Peyer's patch (tissue), 4 donors: ENCODE data around the gene FBXW2. TPM values are rescaled to one million over a fixed set of nuclear protein-coding genes. Genes with fewer than 3 reads are reported as not detected.

Experiments
- DNase-seq, 3 donors: peaks; one replicate each; pipeline ENCODE4 v3.0.0-alpha.2; 2017 to 2019
- H3K27ac ChIP-seq, 4 donors: fragments of 200-600 bp; sonication (generic); one replicate each; pipeline ENCODE4 v1.5.1; 2016 to 2019
- H3K27me3 ChIP-seq, 2 donors: fragments of 200-600 bp; sonication (generic); one replicate each; pipeline ENCODE4 v1.5.1; 2019
- H3K36me3 ChIP-seq, 3 donors: fragments of 200-600 bp; sonication (generic); one replicate each; pipeline ENCODE4 v1.5.1; 2016 to 2019
- H3K4me1 ChIP-seq, 4 donors: fragments of 200-600 bp; sonication (generic); one replicate each; pipeline ENCODE4 v1.5.1; 2016 to 2019
- H3K4me3 ChIP-seq, 4 donors: fragments of 200-600 bp; sonication (generic); 1 replicate in 3 of 4; 2 replicates in 1 of 4; pipeline ENCODE4 v1.5.1; 2016 to 2019; ENCODE audit warnings: mild to moderate bottlenecking in 1 of 4
- H3K9me3 ChIP-seq, 4 donors: fragments of 200-600 bp; sonication (generic); one replicate each; pipeline ENCODE4 v1.5.1; 2016 to 2019; ENCODE audit warnings: mild to moderate bottlenecking in 1 of 4
- POLR2A ChIP-seq, 2 donors: fragments of 450-650 bp; IDR thresholded peaks; one replicate each; pipeline ENCODE4 v1.5.1; 2017; ENCODE audit warnings: antibody characterized with exemption in 2 of 2, mild to moderate bottlenecking in 2 of 2, moderate library complexity in 2 of 2
- total RNA-seq, 4 donors: library from RNA; depleted of rRNA; stranded (reverse); fragments of >200 nt; gene quantifications; one replicate each; pipeline ENCODE4 v1.1.0, GENCODE V29; 2016
- TF ChIP-seq, protein P1 (sequence below), 6 experiments: fragments of 450-650 bp in 4 of 6; fragments of 200-600 bp in 2 of 6; sonication (generic) in 1 of 6; IDR thresholded peaks; one replicate each; pipeline ENCODE4 v1.5.1; 2017 to 2019; ENCODE audit warnings: antibody characterized with exemption in 6 of 6, mild to moderate bottlenecking in 3 of 6, moderate library complexity in 1 of 6

FBXW2 gene
- total RNA-seq, 4 donors from 2014 or later: 70.5 to 93.3 (median 82.8) TPM

DNA sequence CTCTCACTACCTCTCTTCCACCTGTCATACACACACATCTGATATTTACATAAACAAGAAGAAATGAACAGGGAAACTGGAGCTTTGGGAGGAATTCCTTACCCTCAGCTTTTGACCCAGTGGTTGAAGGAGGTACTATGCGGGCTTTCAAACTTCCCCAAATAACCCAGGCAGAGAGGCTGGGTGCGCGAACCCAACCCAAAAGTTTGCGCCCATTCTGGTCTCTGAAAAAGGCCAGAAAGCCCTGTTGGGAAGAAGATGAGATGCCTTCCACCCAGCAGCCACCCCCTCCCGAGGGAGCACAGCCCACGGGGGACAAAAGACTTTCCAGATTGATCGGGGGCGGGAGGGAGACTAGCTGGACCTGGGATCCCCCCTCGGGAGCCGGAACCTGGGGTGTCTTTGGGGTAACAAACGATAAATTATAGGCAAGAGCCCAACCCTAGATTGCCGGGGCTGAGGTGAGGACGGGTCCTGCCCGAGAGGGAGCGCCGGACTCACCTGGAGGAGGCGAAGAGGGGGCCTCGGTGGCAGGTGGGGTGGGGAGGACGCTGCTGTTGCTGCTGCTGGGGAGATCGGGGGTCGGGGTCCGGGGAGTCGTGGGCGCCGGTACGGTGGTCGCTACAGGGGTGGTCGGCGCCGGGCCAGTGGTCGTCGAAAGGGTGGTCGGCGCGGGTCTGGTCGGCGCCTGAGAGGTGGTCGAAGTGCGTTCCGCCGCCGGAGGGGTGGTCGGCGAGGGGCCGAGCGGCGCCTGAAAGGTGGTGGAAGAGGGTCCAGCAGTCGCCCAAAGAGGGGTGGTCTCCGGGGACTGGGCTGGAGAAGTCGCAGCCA, 79.7 kb downstream of the FBXW2 start:
- Histone ChIP-seq H3K27ac (peak overlapping the region; percentile 76 to 90 (median 84)), H3K9me3 (no peaks in the 10 kb centered on the region), H3K4me3 (peak overlapping the region; percentile 72 to 91 (median 78)), H3K36me3 (no peaks in the 10 kb centered on the region), H3K4me1 (peaks cover 0 to 37% (median 8%) of the 10 kb centered on the region in 4 donors), H3K27me3 (no peaks in the 10 kb centered on the region)
- no peak for TF ChIP-seq POLR2A (IDR thresholded peaks at IDR 0.05)
- TF ChIP-seq, protein P1, sequence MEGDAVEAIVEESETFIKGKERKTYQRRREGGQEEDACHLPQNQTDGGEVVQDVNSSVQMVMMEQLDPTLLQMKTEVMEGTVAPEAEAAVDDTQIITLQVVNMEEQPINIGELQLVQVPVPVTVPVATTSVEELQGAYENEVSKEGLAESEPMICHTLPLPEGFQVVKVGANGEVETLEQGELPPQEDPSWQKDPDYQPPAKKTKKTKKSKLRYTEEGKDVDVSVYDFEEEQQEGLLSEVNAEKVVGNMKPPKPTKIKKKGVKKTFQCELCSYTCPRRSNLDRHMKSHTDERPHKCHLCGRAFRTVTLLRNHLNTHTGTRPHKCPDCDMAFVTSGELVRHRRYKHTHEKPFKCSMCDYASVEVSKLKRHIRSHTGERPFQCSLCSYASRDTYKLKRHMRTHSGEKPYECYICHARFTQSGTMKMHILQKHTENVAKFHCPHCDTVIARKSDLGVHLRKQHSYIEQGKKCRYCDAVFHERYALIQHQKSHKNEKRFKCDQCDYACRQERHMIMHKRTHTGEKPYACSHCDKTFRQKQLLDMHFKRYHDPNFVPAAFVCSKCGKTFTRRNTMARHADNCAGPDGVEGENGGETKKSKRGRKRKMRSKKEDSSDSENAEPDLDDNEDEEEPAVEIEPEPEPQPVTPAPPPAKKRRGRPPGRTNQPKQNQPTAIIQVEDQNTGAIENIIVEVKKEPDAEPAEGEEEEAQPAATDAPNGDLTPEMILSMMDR (IDR thresholded peaks at IDR 0.05): peak in 4 of 6 experiments; percentile 18 to 33 (median 31)
- DNase-seq: peak; percentile 27 to 63 (median 57)

DNA sequence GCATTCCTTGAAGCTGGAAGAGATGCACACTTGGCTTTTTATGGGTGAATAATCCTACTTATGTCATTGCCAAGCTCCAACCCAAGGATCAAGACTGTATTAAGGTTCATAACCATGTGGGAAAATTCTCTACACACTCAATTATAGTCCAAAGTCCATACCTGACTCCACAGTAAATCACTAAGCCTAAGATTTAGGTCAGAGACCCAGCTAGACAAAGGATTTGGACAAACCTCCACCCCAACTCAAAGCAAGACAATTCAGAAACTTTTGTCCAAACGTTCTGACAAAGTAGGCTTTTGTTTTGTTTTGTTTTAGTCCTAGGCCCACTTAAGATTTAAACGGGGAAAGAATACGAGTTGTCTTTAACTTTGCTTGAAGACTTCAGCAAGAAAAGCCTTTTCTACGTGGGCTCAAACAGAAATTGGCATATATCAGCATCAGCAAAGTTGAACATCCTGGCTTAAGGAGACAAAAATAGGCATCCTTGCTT, 80.6 kb downstream of the FBXW2 start:
- no peaks in the 10 kb centered on the region for H3K27me3 ChIP-seq
- peak overlapping the region; percentile 72 to 91 (median 78) for H3K4me3 ChIP-seq
- H3K4me1 ChIP-seq: peaks cover 0 to 37% (median 8%) of the 10 kb centered on the region in 4 donors
- H3K36me3 ChIP-seq: no peaks in the 10 kb centered on the region
- peak overlapping the region; percentile 62 to 90 (median 84) for H3K27ac ChIP-seq
- DNase-seq: no peak
- H3K9me3 ChIP-seq: no peaks in the 10 kb centered on the region
- TF ChIP-seq, protein P1 (IDR thresholded peaks at IDR 0.05): no peak
- no peak for TF ChIP-seq POLR2A (IDR thresholded peaks at IDR 0.05)

DNA sequence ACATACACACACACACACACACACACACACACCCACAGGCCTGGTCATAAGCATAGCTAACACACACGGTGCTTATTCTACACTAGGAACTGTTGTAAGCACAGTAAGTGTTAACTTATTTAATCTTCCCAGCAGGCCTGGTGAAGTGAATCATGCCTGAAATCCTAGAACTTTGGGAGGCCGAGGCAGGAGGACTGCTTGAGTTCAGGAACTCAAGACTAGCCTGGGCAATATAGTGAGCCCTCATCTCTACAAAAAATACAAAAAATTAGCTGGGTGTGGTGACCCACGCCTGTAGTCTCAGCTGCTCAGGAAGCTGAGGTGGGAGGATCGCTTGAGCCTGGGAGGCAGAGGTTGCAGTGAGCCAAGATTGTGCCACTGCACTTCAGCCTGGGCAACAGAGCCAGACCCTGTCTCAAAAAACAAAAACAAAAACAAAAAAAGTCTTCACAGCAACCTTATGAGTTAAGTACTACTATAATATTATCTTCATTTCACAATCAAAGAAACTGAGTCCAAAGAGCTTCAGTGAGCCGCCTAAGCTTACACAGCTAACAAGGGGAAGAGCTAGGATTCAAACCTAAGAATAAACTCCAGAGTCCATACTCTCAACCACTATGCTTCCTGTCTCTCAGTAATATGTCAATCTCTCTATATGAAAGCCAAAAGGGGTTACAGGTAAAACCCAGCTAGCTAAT, 81.2 kb downstream of the FBXW2 start:
- TF ChIP-seq, protein P1 (IDR thresholded peaks at IDR 0.05): no peak
- TF ChIP-seq POLR2A (IDR thresholded peaks at IDR 0.05): no peak
- Histone ChIP-seq H3K36me3 (no peaks in the 10 kb centered on the region), H3K4me3 (peak overlapping the region; percentile 13 to 80 (median 74)), H3K27ac (peak overlapping the region; percentile 62 to 90 (median 84)), H3K4me1 (peaks cover 0 to 37% (median 8%) of the 10 kb centered on the region in 4 donors), H3K9me3 (no peaks in the 10 kb centered on the region), H3K27me3 (no peaks in the 10 kb centered on the region)
- DNase-seq: no peak

DNA sequence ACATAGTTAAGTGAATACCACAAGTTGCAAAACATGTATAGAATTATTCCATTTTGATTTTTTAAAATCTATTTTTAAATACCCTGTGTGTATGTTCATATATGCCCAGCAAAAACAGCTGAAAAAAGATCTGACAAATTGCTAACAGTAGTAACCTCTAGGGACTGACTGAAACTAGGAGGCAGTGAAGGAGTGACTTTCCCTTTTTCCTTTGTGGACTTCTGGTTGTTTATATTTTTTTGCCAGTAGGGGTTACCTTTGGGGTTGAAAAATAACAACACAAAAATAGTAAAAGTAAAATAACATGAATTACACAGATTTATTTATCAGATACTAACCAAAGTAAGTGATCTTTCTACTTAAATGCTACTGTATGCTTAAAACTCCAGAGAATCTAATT, 81.9 kb downstream of the FBXW2 start:
- peaks cover 0 to 37% (median 8%) of the 10 kb centered on the region in 4 donors for H3K4me1 ChIP-seq
- no peaks in the 10 kb centered on the region for H3K9me3 ChIP-seq
- TF ChIP-seq, protein P1 (IDR thresholded peaks at IDR 0.05): peak in 1 of 6 experiments; percentile 35
- TF ChIP-seq POLR2A (IDR thresholded peaks at IDR 0.05): no peak
- H3K27me3 ChIP-seq: no peaks in the 10 kb centered on the region
- H3K36me3 ChIP-seq: no peaks in the 10 kb centered on the region
- peak overlapping the region; percentile 62 to 90 (median 84) for H3K27ac ChIP-seq
- no peak overlapping the region for H3K4me3 ChIP-seq
- DNase-seq: no peak

DNA sequence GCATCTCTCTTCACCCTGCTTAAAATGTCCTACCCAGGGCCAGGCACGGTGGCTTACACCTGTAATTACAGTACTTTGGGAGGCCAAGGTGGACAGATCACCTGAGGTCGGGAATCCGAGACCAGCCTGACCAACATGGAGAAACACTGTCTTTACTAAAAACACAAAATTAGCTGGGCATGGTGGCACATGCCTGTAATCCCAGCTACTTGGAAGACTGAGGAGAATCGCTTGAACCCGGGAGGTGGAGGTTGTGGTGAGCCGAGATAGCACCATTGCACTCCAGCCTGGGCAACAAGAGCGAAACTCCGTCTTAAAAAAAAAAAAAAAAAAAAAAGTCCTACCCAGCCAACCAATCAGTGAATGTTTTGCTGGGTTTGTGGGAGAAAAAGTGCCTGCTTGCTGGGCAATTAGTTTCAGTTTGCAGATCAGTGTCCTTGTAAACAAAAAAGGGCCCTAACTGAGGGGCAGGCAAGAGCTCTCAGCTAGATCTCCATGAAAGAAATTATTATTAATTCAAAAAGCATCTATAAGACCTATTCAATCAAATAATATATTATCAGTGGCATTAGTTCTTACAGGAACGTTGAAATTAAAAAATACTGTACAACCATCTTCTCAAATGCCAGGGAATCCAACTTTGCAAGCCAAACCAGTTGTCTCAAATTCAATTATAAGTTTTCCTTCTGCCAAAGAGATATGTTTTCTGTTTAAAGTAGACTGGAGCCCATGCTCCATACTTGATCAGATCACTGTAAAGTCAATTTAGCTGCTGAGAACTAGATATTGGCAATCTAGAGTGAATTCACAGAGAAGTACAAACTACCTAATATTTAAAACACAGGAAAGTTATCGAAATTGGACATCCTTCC, 82.9 kb downstream of the FBXW2 start:
- no peaks in the 10 kb centered on the region for H3K36me3 ChIP-seq
- peak overlapping the region; percentile 22 to 55 (median 36) for H3K4me3 ChIP-seq
- no peak for TF ChIP-seq POLR2A (IDR thresholded peaks at IDR 0.05)
- TF ChIP-seq, protein P1 (IDR thresholded peaks at IDR 0.05): no peak
- peaks cover 0 to 34% (median 8%) of the 10 kb centered on the region in 4 donors for H3K4me1 ChIP-seq
- DNase-seq: peak in 2 of 3 donors; percentile 35 to 59
- no peaks in the 10 kb centered on the region for H3K9me3 ChIP-seq
- peak overlapping the region; percentile 47 to 84 (median 73) for H3K27ac ChIP-seq
- H3K27me3 ChIP-seq: no peaks in the 10 kb centered on the region
